Measurements from ENCODE around the gene HACD1. TPM values are rescaled to one million over a fixed set of nuclear protein-coding genes. Genes with fewer than 3 reads are reported as not detected.
"Not testable (repeated sequence)": the region's sequence is repeated elsewhere in the genome, so short reads cannot be mapped to it uniquely, and the experiment has no call there.

HACD1 gene
- total RNA-seq, 2 donors from 2014 or later, result 12.1 to 35.3 TPM

- intact Hi-C loops (cut with DNase I), result no loop called here
These were observed 28.8 kb downstream of the HACD1 start for GRCh38 chr10:17588420-17588819.

GRCh38 chr10:17587321-17587720 lies 29.9 kb downstream of the HACD1 start:
- H3K9me3 ChIP-seq; H3K27me3 ChIP-seq (replicated peaks; ENCODE audit: insufficient read depth); H3K36me3 ChIP-seq; H3K4me3 ChIP-seq; H3K4me1 ChIP-seq (replicated peaks); intact Hi-C loops (cut with DNase I); DNase-seq (ENCODE audit: low spot score); H3K27ac ChIP-seq: not testable (repeated sequence)
- 68% methylated on average over 6 of the region's 6 CpGs for WGBS

More at GRCh38 chr10:17588420-17588819, 28.8 kb downstream of the HACD1 start:
- no peaks in the 10 kb centered on the region for H3K27me3 ChIP-seq (replicated peaks; ENCODE audit: insufficient read depth)
- DNase-seq (ENCODE audit: low spot score), result no peak
- no peak overlapping the region for H3K4me3 ChIP-seq
- no peaks in the 10 kb centered on the region for H3K9me3 ChIP-seq
- TF ChIP-seq POLR2A (IDR thresholded peaks at IDR 0.05) (no peak), CTCF (IDR thresholded peaks at IDR 0.05) (no peak), POLR2AphosphoS5 (IDR thresholded peaks at IDR 0.05) (no peak)
- H3K27ac ChIP-seq, result no peak overlapping the region
- WGBS, result 87% methylated on average over 2 of the region's 2 CpGs
- no peaks in the 10 kb centered on the region for H3K4me1 ChIP-seq (replicated peaks)
- no peaks in the 10 kb centered on the region for H3K36me3 ChIP-seq

GRCh38 chr10:17586821-17587234 lies 30.3 kb downstream of the HACD1 start:
- 29% methylated on average over 6 of the region's 6 CpGs for WGBS
- H3K27me3 ChIP-seq (replicated peaks; ENCODE audit: insufficient read depth), result no peaks in the 10 kb centered on the region
- H3K9me3 ChIP-seq, result no peaks in the 10 kb centered on the region
- H3K36me3 ChIP-seq, result no peaks in the 10 kb centered on the region
- TF ChIP-seq POLR2A (IDR thresholded peaks at IDR 0.05), result no peak
- TF ChIP-seq POLR2AphosphoS5 (IDR thresholded peaks at IDR 0.05), result no peak
- no peak for TF ChIP-seq CTCF (IDR thresholded peaks at IDR 0.05)
- no peaks in the 10 kb centered on the region for H3K4me1 ChIP-seq (replicated peaks)
- no peak overlapping the region for H3K4me3 ChIP-seq
- no peak for DNase-seq (ENCODE audit: low spot score)
- no peak overlapping the region for H3K27ac ChIP-seq
- intact Hi-C loops (cut with DNase I), result no loop called here

GRCh38 chr10:17585016-17585415 lies 32.2 kb downstream of the HACD1 start:
- no peaks in the 10 kb centered on the region for H3K27me3 ChIP-seq (replicated peaks; ENCODE audit: insufficient read depth)
- H3K36me3 ChIP-seq, result no peaks in the 10 kb centered on the region
- intact Hi-C loops (cut with DNase I), result no loop called here
- no peaks in the 10 kb centered on the region for H3K9me3 ChIP-seq
- no peaks in the 10 kb centered on the region for H3K4me1 ChIP-seq (replicated peaks)
- TF ChIP-seq POLR2A (IDR thresholded peaks at IDR 0.05), result no peak
- no peak for TF ChIP-seq POLR2AphosphoS5 (IDR thresholded peaks at IDR 0.05)
- no peak for TF ChIP-seq CTCF (IDR thresholded peaks at IDR 0.05)
- no peak overlapping the region for H3K4me3 ChIP-seq
- no peak for DNase-seq (ENCODE audit: low spot score)
- WGBS, result 75% methylated on average over 8 of the region's 8 CpGs
- no peak overlapping the region for H3K27ac ChIP-seq

- 52% methylated on average over 3 of the region's 3 CpGs for WGBS
- no peak for DNase-seq (ENCODE audit: low spot score)
- H3K36me3 ChIP-seq, result no peaks in the 10 kb centered on the region
- H3K27ac ChIP-seq, result no peak overlapping the region
- H3K4me1 ChIP-seq (replicated peaks), result no peaks in the 10 kb centered on the region
- H3K4me3 ChIP-seq, result no peak overlapping the region
- no peaks in the 10 kb centered on the region for H3K9me3 ChIP-seq
- TF ChIP-seq POLR2AphosphoS5 (IDR thresholded peaks at IDR 0.05) (no peak), CTCF (IDR thresholded peaks at IDR 0.05) (no peak), POLR2A (IDR thresholded peaks at IDR 0.05) (no peak)
- no peaks in the 10 kb centered on the region for H3K27me3 ChIP-seq (replicated peaks; ENCODE audit: insufficient read depth)
- intact Hi-C loops (cut with DNase I), result no loop called here
These were observed 36.3 kb downstream of the HACD1 start for GRCh38 chr10:17580885-17581284.

Data from prostate gland (tissue), 2 donors.